GM12864 (cell line): ENCODE results near the gene LRRC74A.

Experiments used
- DNase-seq: peaks from one replicate; pipeline ENCODE4 v3.0.0-alpha.2; 2011; ENCODE audit warnings: low read depth
- H3K4me3 ChIP-seq: 2 replicates; pipeline ENCODE4 v1.5.1; 2011; ENCODE audit warnings: mild to moderate bottlenecking, low read depth, low read length, control low read depth
- TF ChIP-seq, protein P1 (sequence below): IDR thresholded peaks from 2 replicates; pipeline ENCODE4 v1.5.1; 2011; ENCODE audit warnings: low read depth, mild to moderate bottlenecking, moderate library complexity, low read length, control low read depth, inconsistent platforms; ENCODE audit errors: missing control alignments

Gene LRRC74A

DNA sequence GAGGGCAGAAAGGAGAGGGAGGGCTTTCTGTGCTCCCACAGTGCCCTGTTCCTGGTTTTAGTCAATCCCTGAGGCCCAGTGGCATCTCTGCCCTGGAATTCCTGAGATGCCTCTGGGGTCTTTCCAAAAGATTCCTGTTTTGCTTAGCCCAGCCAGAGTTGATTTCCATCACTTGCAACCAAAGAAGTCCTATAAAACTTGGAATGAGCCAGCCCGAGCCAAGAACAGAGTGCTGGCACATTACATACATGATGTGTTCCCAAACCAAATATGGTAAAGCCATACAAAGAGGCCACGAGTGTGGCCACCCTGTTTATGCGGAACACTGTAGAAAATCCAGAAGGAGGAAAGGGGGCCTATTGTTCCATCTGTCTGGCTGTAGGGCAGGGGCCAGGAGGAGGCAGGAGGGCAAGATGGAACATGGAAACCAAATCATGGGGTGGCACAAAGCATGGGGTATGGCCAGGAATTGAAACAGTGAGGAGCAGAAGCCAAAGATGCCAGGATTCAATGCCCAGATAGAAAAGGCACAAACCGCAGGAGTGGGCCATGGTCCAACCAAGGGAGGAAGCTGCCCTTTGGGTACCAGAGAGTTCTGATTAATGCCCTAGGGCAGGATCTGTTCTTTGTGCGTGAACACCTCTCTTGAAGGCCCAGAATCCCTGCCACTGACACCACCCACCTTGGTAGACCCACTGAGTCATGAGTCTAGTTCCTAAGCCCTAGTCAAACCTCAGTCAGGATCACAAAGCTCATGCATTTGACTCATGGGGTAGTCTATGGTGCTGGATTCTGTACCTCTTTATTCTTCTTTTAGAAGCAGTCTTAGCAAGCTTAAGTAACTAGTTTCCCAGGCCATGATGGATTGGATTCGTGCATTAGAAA, 75.2 kb downstream of the LRRC74A start:
- H3K4me3 ChIP-seq: no peak overlapping the region
- TF ChIP-seq, protein P1, sequence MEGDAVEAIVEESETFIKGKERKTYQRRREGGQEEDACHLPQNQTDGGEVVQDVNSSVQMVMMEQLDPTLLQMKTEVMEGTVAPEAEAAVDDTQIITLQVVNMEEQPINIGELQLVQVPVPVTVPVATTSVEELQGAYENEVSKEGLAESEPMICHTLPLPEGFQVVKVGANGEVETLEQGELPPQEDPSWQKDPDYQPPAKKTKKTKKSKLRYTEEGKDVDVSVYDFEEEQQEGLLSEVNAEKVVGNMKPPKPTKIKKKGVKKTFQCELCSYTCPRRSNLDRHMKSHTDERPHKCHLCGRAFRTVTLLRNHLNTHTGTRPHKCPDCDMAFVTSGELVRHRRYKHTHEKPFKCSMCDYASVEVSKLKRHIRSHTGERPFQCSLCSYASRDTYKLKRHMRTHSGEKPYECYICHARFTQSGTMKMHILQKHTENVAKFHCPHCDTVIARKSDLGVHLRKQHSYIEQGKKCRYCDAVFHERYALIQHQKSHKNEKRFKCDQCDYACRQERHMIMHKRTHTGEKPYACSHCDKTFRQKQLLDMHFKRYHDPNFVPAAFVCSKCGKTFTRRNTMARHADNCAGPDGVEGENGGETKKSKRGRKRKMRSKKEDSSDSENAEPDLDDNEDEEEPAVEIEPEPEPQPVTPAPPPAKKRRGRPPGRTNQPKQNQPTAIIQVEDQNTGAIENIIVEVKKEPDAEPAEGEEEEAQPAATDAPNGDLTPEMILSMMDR: no peak
- DNase-seq: no peak

DNA sequence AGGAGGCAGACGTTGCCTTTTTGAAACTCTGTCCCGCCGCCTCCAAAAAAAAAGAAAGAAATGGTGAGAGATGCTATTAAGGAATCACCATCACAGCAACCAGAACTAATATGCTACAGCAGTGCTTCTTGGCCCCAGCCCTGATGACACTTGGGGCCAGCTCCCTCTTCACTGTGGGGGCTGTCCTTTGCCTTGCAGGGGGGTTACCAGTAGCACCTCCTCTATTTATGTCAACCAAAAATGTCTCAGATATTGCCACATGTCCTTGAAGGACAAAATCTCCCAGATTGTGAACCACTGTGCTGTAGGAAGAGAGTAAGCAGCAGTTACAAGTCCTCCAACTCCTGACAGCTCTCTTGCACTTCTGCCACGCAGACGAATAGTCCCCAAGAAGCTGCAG, 76.4 kb downstream of the LRRC74A start:
- TF ChIP-seq, protein P1: no peak
- H3K4me3 ChIP-seq: no peak overlapping the region
- DNase-seq: no peak

DNA sequence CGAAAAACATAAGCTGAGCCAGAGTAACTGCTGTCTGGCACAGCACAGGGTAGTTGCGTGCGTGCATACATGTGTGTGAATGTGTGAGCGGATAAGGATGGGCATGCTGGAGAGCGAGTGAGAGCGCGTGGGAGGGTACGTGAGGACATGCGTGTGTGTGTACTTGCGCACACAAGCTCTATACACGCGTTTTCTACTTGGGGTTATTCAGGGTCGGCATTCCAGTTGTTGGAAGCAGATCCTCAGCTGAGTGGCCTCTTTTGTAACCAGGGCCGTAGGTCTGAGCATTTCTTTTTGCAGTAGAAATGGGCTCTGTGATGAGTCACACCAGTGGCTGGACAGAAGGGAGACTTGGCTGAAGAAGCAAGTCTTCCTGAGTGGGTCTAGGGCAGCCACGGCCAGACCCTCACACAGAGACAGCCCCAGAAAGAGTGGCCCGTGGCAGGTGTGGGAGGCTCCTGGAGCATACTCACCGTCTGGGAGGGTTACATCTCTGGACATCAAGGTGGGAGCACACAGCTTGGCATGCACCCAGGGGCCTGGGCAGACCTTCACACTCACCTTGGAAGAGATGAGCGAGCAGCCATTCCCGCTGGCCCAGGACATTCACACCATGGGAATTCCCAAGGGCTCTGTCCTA, 78.0 kb downstream of the LRRC74A start:
- DNase-seq: no peak
- TF ChIP-seq, protein P1: no peak
- H3K4me3 ChIP-seq: no peak overlapping the region

DNA sequence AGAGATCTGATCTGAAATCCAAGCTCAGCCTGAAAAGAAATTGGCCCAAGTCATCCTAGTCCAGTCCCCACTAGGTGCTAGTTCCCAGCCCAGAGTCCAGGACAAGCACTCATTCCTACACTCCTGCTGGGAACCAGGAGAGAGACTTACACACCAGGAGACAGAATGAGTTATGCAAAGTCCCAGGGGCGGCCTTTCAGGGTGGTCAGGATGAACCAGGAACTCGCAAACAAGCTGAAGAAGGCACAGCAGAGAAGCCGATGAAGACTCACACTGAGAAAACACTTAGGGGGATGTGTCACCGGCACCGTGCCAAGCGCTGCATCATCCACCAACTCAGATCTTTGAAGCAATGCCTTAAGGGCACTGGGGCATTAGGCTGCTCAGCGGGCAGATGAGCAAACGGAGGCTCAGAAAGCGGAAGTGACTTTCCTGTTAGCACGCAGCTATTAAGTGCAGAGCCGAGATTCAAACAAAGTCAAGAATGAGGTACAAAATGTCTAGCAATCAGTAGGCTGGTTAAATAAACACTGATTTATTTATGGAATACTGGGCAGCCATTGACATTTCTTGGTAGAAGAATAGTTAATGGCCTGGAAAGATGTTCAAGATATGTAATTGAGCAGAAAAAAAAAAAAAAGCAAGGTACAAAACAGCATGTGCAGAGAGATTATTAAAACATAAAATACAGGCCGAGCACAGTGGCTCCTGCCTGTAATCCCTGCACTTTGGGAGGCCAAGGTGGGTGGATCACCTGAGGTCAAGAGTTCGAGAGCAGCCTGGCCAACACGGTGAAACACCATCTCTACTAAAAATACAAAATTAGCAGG, 78.7 kb downstream of the LRRC74A start:
- peak; percentile 72 for DNase-seq
- no peak overlapping the region for H3K4me3 ChIP-seq
- TF ChIP-seq, protein P1: no peak

DNA sequence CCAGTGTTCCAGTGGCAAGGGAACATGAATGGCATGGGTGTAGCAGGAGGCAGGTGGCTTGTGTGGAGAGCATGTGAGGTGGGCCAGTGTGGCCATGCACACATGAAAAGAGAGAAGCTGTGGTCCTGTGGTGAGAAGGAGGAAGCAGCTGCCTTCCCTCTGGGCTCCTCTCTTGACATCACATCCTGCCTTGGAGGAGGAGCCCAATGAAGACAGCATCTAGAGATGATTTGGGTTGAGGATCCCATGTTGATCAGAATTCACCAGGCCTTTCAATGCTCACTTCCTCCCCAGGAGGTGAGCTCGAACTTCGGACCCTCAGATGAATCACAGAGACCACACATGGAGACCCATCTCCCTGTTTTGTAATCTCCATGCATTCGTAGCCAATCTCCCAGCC, 82.6 kb downstream of the LRRC74A start:
- H3K4me3 ChIP-seq: no peak overlapping the region
- TF ChIP-seq, protein P1: no peak
- DNase-seq: peak; percentile 59

DNA sequence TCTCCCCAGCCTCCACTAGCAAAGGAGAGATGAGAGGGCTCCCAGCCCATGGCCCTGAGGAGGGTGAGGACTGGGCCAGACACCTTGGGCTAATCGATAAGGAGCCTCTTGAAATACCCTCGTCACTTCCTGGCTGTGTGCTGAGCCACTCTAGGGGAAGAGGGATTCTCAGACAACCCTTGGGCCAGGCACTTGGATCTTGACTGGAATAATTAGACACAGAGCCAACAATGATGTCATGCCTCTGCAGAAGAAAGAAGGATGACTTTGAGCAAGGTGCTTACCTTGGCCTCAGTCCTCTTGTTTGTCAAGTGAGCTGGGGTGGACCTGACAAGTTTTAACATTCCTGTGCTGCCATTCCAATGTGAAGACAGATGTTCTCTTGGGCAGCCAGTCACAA, 83.1 kb downstream of the LRRC74A start:
- TF ChIP-seq, protein P1: no peak
- no peak for DNase-seq

More for the DNA sequence above, 83.1 kb downstream of the LRRC74A start:
- no peak overlapping the region for H3K4me3 ChIP-seq
